Smooth muscle cell (in vitro differentiated cells): ENCODE data around the gene EGLN3. TPM values are rescaled to one million over a fixed set of nuclear protein-coding genes. Genes with fewer than 3 reads are reported as not detected.
A peak's percentile ranks its signal among the peaks of the same experiment; 100 is the strongest.

ENCODE experiments used
- DNase-seq: peaks from one replicate; lab custom pipeline; 2025; ENCODE audit not compliant: unreplicated experiment; lab: John Stamatoyannopoulos, UW
- H2AFZ ChIP-seq: fragments of 200-600 bp; sonication (generic); 2 replicates; pipeline ENCODE4 v1.6.0; 2016; ENCODE audit warnings: antibody characterized with exemption, low read depth, mild to moderate bottlenecking
- H3F3A ChIP-seq: fragments of 200-600 bp; sonication (generic); 2 replicates; pipeline ENCODE4 v1.6.0; 2017; ENCODE audit warnings: antibody characterized with exemption, low read depth
- H3K27ac ChIP-seq: fragments of 200-600 bp; sonication (generic); 2 replicates; pipeline ENCODE4 v1.5.1; 2016; ENCODE audit warnings: low read depth, mild to moderate bottlenecking
- H3K27me3 ChIP-seq: fragments of 200-600 bp; sonication (generic); 2 replicates; pipeline ENCODE4 v1.6.1; 2016; ENCODE audit warnings: low read depth, mild to moderate bottlenecking
- H3K36me3 ChIP-seq: fragments of 200-600 bp; sonication (generic); 2 replicates; pipeline ENCODE4 v1.5.1; 2016; ENCODE audit warnings: low read depth
- H3K4me1 ChIP-seq: fragments of 200-600 bp; sonication (generic); 2 replicates; pipeline ENCODE4 v1.5.1; 2016; ENCODE audit warnings: low read depth
- H3K4me2 ChIP-seq: fragments of 200-600 bp; sonication (generic); 2 replicates; pipeline ENCODE4 v1.6.0; 2016; ENCODE audit warnings: mild to moderate bottlenecking
- H3K4me3 ChIP-seq: fragments of 200-600 bp; sonication (generic); 2 replicates; pipeline ENCODE4 v1.5.1; 2016; ENCODE audit warnings: mild to moderate bottlenecking
- H3K79me2 ChIP-seq: fragments of 200-600 bp; sonication (generic); 2 replicates; pipeline ENCODE4 v1.6.0; 2016; ENCODE audit warnings: low read depth, mild to moderate bottlenecking
- H3K9ac ChIP-seq: fragments of 200-600 bp; sonication (generic); 2 replicates; pipeline ENCODE4 v1.6.0; 2016; ENCODE audit warnings: low read depth
- H3K9me3 ChIP-seq: fragments of 200-600 bp; sonication (generic); replicated peaks from 2 replicates; pipeline ENCODE4 v1.5.1; 2016; ENCODE audit warnings: low read depth
- H4K20me1 ChIP-seq: fragments of 200-600 bp; sonication (generic); 2 replicates; pipeline ENCODE4 v1.6.0; 2016; ENCODE audit warnings: low read depth
- WGBS: methylation state at CpG from one replicate; pipeline ENCODE4 v1.1.7; 2016; ENCODE audit warnings: low lambda C conversion rate; 5-methylcytosine and 5-hydroxymethylcytosine counted together
- polyA plus RNA-seq: library from polyadenylated mRNA; unstranded; fragments of >200 nt; fragmentation: Nextera tagmentation; extraction: Ambion mirVana; gene quantifications from 2 replicates; pipeline ENCODE4 v1.2.1, GENCODE V29; 2016
- total RNA-seq: library from RNA; depleted of rRNA; stranded (reverse); fragments of >200 nt; gene quantifications from 2 replicates; pipeline ENCODE4 v1.2.3, GENCODE V29; 2014
- TF ChIP-seq, protein P1 (sequence below): fragments of 200-600 bp; sonication (generic); IDR thresholded peaks from 2 replicates; pipeline ENCODE4 v1.5.1; 2017; ENCODE audit warnings: borderline replicate concordance, mild to moderate bottlenecking, antibody characterized with exemption; ENCODE audit not compliant: insufficient read depth, poor library complexity, severe bottlenecking

EGLN3 gene
- total RNA-seq, result 146 TPM in 2 replicates
- 127 and 154 TPM in 2 replicates for polyA plus RNA-seq

DNA sequence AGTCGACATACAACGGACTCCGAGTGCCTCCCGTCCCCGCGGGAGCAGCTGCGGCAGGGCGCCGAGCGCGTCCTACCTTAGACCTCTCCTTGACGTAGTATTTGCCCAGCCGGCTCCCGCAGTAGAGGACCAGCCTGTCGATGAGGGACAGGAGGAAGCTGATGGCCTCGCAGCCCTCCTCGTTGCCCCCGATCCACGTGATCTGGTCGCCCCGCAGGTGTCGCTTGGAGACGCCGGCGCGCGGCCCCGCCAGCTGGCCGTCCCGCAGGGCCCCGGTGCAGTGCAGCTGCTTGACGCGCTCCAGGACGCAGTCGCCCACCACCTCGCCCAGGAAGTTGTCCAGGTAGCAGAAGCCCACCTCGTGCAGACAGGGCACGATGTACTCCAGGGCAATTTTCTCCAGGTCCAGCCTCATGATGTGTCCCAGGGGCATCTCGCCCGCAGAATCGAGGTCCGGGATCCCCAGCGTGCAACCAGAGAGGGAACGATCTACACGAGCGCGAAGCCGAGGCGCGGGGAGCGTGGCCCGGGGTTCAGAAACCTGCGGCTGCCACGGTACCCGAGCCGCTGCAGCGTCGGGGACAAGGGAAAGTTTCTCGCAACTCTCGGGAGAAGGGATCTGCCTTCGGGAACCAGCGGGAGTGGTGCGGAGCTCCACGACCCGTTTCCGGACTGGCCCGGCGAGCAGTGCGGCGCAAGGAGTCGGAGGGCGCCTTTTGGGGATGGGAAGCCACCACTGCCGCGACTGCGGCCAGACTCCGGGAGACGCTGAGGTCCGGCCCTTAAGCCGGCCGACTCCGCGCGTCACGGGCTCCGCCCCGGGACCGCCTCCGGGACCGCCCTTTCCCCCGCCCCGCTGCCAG, at the start of gene EGLN3:
TSS of gene EGLN3 (minus strand) at position 755 of the 863 bp plus-strand sequence. CDS start at position 433, 322 bp downstream.
- TF ChIP-seq, protein P1, sequence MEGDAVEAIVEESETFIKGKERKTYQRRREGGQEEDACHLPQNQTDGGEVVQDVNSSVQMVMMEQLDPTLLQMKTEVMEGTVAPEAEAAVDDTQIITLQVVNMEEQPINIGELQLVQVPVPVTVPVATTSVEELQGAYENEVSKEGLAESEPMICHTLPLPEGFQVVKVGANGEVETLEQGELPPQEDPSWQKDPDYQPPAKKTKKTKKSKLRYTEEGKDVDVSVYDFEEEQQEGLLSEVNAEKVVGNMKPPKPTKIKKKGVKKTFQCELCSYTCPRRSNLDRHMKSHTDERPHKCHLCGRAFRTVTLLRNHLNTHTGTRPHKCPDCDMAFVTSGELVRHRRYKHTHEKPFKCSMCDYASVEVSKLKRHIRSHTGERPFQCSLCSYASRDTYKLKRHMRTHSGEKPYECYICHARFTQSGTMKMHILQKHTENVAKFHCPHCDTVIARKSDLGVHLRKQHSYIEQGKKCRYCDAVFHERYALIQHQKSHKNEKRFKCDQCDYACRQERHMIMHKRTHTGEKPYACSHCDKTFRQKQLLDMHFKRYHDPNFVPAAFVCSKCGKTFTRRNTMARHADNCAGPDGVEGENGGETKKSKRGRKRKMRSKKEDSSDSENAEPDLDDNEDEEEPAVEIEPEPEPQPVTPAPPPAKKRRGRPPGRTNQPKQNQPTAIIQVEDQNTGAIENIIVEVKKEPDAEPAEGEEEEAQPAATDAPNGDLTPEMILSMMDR, result no peak
- 1% methylated on average over 89 of the region's 91 CpGs for WGBS
- Histone ChIP-seq H2AFZ (peak within 1 kb of the TSS; percentile 4), H3F3A (no peaks in the 10 kb centered on the region), H4K20me1 (peaks cover 53% of the 10 kb centered on the region), H3K9me3 (no peaks in the 10 kb centered on the region), H3K27ac (peak within 1 kb of the TSS; percentile 22), H3K27me3 (no peaks in the 10 kb centered on the region), H3K36me3 (no peaks in the 10 kb centered on the region), H3K4me1 (peaks cover 28% of the 10 kb centered on the region), H3K9ac (peak within 1 kb of the TSS; percentile 75), H3K4me3 (peak within 1 kb of the TSS; percentile 79), H3K79me2 (peaks cover 53% of the 10 kb centered on the region), H3K4me2 (peak within 1 kb of the TSS; percentile 91)
- peak; percentile 69 for DNase-seq

DNA sequence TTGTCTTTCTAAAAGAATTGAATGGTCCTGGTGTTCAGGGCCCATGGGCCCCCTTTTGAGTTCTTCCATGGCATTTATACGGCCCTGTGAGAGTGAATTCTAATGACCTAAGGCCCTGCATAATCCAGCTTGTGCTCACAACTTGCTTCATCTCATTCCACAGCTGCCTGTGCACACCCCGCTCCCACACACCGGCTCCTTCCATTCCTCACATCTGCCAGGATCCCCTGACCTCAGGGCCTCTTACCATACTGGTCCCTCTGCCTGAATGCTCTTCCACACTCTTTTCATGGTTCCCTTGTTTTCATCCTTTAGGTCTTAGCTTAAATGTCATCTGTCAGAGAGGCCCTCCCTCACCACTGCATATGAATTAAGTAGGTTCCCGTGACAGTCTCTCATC, 49.5 kb upstream of the EGLN3 start:
- no peak overlapping the region for H3K4me3 ChIP-seq
- no peaks in the 10 kb centered on the region for H3K36me3 ChIP-seq
- no peaks in the 10 kb centered on the region for H4K20me1 ChIP-seq
- no peak overlapping the region for H3K9ac ChIP-seq
- H3K4me2 ChIP-seq, result peak overlapping the region; percentile 14
- no peaks in the 10 kb centered on the region for H3K27me3 ChIP-seq
- no peak for DNase-seq
- TF ChIP-seq, protein P1, result no peak
- peaks cover 30% of the 10 kb centered on the region for H3K4me1 ChIP-seq
- peak overlapping the region; percentile 53 for H3K27ac ChIP-seq
- no peak overlapping the region for H2AFZ ChIP-seq
- peaks cover 15% of the 10 kb centered on the region for H3F3A ChIP-seq
- WGBS, result 44% methylated on average over 4 of the region's 4 CpGs
- H3K9me3 ChIP-seq, result no peaks in the 10 kb centered on the region
- no peaks in the 10 kb centered on the region for H3K79me2 ChIP-seq

- H3K4me1 ChIP-seq, result peaks cover 30% of the 10 kb centered on the region
- TF ChIP-seq, protein P1, result no peak
- DNase-seq, result no peak
- H3K4me3 ChIP-seq, result no peak overlapping the region
- H3F3A ChIP-seq, result peaks cover 15% of the 10 kb centered on the region
- H3K27ac ChIP-seq, result peak overlapping the region; percentile 53
- H3K27me3 ChIP-seq, result no peaks in the 10 kb centered on the region
- no peaks in the 10 kb centered on the region for H3K36me3 ChIP-seq
- no peak overlapping the region for H3K9ac ChIP-seq
- no peaks in the 10 kb centered on the region for H4K20me1 ChIP-seq
- no peak overlapping the region for H2AFZ ChIP-seq
- 33% methylated on average over 3 of the region's 3 CpGs for WGBS
- no peaks in the 10 kb centered on the region for H3K9me3 ChIP-seq
- H3K79me2 ChIP-seq, result no peaks in the 10 kb centered on the region
- H3K4me2 ChIP-seq, result peak overlapping the region; percentile 14
Observed at GRCh38 chr14:33999771-34000291, 49.0 kb upstream of the EGLN3 start.
